WTC11 (cell line): ENCODE measurements around the gene GIPC2. TPM values are rescaled to one million over a fixed set of nuclear protein-coding genes. Genes with fewer than 3 reads are reported as not detected.

Experiments
- ATAC-seq: fragments of 200-7000 bp; cut with Tn5 transposase; 2 replicates; pipeline ENCODE4 v1.10.0; 2021; ENCODE audit warnings: mild to moderate bottlenecking, moderate library complexity
- CTCF ChIA-PET: fragments of 300-600 bp; sonication (Branson Sonifier 250); formaldehyde crosslinking; loops from one replicate; lab custom pipeline; 2021; ENCODE audit warnings: antibody characterized with exemption; lab: Charles Lee
- POLR2A ChIA-PET: fragments of 350-600 bp; sonication (Branson Sonifier 250); formaldehyde crosslinking; loops from one replicate; lab custom pipeline; 2021; ENCODE audit warnings: antibody characterized with exemption; lab: Charles Lee
- DNase-seq: peaks from one replicate; pipeline ENCODE4 v3.0.0; 2021; ENCODE audit warnings: low spot score
- H3K27ac Mint-ChIP-seq: 2 replicates; pipeline ENCODE4 v1.8.0; 2021; ENCODE audit warnings: mixed read lengths
- H3K27me3 Mint-ChIP-seq: 2 replicates; pipeline ENCODE4 v1.8.0; 2021; ENCODE audit warnings: low read depth, mild to moderate bottlenecking, moderate library complexity, mixed read lengths
- H3K36me3 Mint-ChIP-seq: 2 replicates; pipeline ENCODE4 v1.8.0; 2021; ENCODE audit warnings: mixed read lengths
- H3K4me1 Mint-ChIP-seq: 2 replicates; pipeline ENCODE4 v1.8.0; 2022; ENCODE audit warnings: mixed read lengths
- H3K4me3 Mint-ChIP-seq: 2 replicates; pipeline ENCODE4 v1.8.0; 2021; ENCODE audit warnings: mild to moderate bottlenecking, moderate library complexity, mixed read lengths
- H3K9me3 Mint-ChIP-seq: 2 replicates; pipeline ENCODE4 v1.8.0; 2021; ENCODE audit warnings: mixed read lengths
- ATF1 ChIP-seq: sonication (generic); formaldehyde crosslinking; IDR thresholded peaks from 2 replicates; pipeline ENCODE4 v1.8.1; 2023; ENCODE audit warnings: mild to moderate bottlenecking, moderate library complexity, missing genetic modification reagents
- CBFB ChIP-seq: sonication (generic); formaldehyde crosslinking; IDR thresholded peaks from 2 replicates; pipeline ENCODE4 v1.8.1; 2022; ENCODE audit warnings: mild to moderate bottlenecking, low read depth, missing genetic modification reagents
- ESRRA ChIP-seq: sonication (generic); formaldehyde crosslinking; IDR thresholded peaks from 2 replicates; pipeline ENCODE4 v1.8.1; 2022; ENCODE audit warnings: mild to moderate bottlenecking, missing genetic modification reagents, borderline replicate concordance
- HMGA2 ChIP-seq: fragments of 250-450 bp; sonication (Bioruptor Pico); IDR thresholded peaks from 2 replicates; pipeline ENCODE4 v1.4.0; 2021; ENCODE audit warnings: mild to moderate bottlenecking, moderate library complexity
- MXD4 ChIP-seq: fragments of 250-450 bp; sonication (Bioruptor Pico); IDR thresholded peaks from 2 replicates; pipeline ENCODE4 v1.8.0; 2021; ENCODE audit warnings: mild to moderate bottlenecking, moderate library complexity, borderline replicate concordance
- NFE2L1 ChIP-seq: sonication (generic); formaldehyde crosslinking; IDR thresholded peaks from 2 replicates; pipeline ENCODE4 v1.8.1; 2023; ENCODE audit warnings: missing genetic modification reagents
- NR2C2 ChIP-seq: sonication (generic); formaldehyde crosslinking; IDR thresholded peaks from 2 replicates; pipeline ENCODE4 v1.8.0; 2022; ENCODE audit warnings: mild to moderate bottlenecking, missing genetic modification reagents
- NR3C1 ChIP-seq: sonication (generic); formaldehyde crosslinking; conservative IDR thresholded peaks from 2 replicates; pipeline ENCODE4 v1.8.1; 2023; ENCODE audit warnings: low read depth, mild to moderate bottlenecking, missing genetic modification reagents
- PRRX2 ChIP-seq: fragments of 250-450 bp; sonication (Bioruptor Pico); IDR thresholded peaks from 2 replicates; pipeline ENCODE4 v1.8.0; 2021; ENCODE audit warnings: mild to moderate bottlenecking
- SMAD4 ChIP-seq: sonication (generic); formaldehyde crosslinking; IDR thresholded peaks from 2 replicates; pipeline ENCODE4 v1.8.0; 2022; ENCODE audit warnings: mild to moderate bottlenecking, missing genetic modification reagents
- SOX15 ChIP-seq: fragments of 250-450 bp; sonication (Bioruptor Pico); IDR thresholded peaks from 2 replicates; pipeline ENCODE4 v1.9.0; 2021; ENCODE audit warnings: mild to moderate bottlenecking
- SP1 ChIP-seq: sonication (generic); formaldehyde crosslinking; conservative IDR thresholded peaks from 2 replicates; pipeline ENCODE4 v1.8.1; 2022; ENCODE audit warnings: missing genetic modification reagents
- TEAD4 ChIP-seq: sonication (generic); formaldehyde crosslinking; IDR thresholded peaks from 2 replicates; pipeline ENCODE4 v1.8.0; 2022; ENCODE audit warnings: mild to moderate bottlenecking, missing genetic modification reagents
- ZNF263 ChIP-seq: sonication (generic); formaldehyde crosslinking; IDR thresholded peaks from 2 replicates; pipeline ENCODE4 v1.8.1; 2022; ENCODE audit warnings: low read depth, mild to moderate bottlenecking, moderate library complexity, missing genetic modification reagents
- ZNF416 ChIP-seq: fragments of 250-450 bp; sonication (Bioruptor Pico); IDR thresholded peaks from 2 replicates; pipeline ENCODE4 v1.9.0; 2021; ENCODE audit warnings: mild to moderate bottlenecking, inconsistent platforms
- total RNA-seq: library from RNA; stranded (reverse); gene quantifications from 3 replicates; pipeline ENCODE4 v1.2.3, GENCODE V29; 2021
- TF ChIP-seq, protein P1 (sequence below): sonication (generic); formaldehyde crosslinking; IDR thresholded peaks from 2 replicates; pipeline ENCODE4 v1.8.1; 2023; ENCODE audit warnings: mild to moderate bottlenecking, missing genetic modification reagents, moderate library complexity
- TF ChIP-seq, protein P2 (sequence below): sonication (generic); formaldehyde crosslinking; IDR thresholded peaks from 2 replicates; pipeline ENCODE4 v1.8.1; 2022; ENCODE audit warnings: mild to moderate bottlenecking, moderate library complexity, missing genetic modification reagents
- TF ChIP-seq, protein P3 (sequence below): fragments of 250-450 bp; sonication (Bioruptor Pico); IDR thresholded peaks from 2 replicates; pipeline ENCODE4 v1.9.0; 2021; ENCODE audit warnings: moderate library complexity, mild to moderate bottlenecking, inconsistent platforms, borderline replicate concordance
- TF ChIP-seq, protein P4 (sequence below): sonication (generic); formaldehyde crosslinking; IDR thresholded peaks from 2 replicates; pipeline ENCODE4 v1.8.0; 2022; ENCODE audit warnings: mild to moderate bottlenecking, missing genetic modification reagents
- TF ChIP-seq, protein P5 (sequence below): fragments of 250-450 bp; sonication (Bioruptor Pico); IDR thresholded peaks from 2 replicates; pipeline ENCODE4 v1.9.0; 2021; ENCODE audit warnings: mild to moderate bottlenecking
- TF ChIP-seq, protein P6 (sequence below): fragments of 250-450 bp; sonication (Bioruptor Pico); IDR thresholded peaks from 2 replicates; pipeline ENCODE4 v1.9.0; 2021; ENCODE audit warnings: mild to moderate bottlenecking
- TF ChIP-seq, protein P7 (sequence below): sonication (generic); formaldehyde crosslinking; IDR thresholded peaks from 2 replicates; pipeline ENCODE4 v1.8.1; 2022; ENCODE audit warnings: low read depth, mild to moderate bottlenecking, moderate library complexity, missing genetic modification reagents, borderline replicate concordance

Gene GIPC2
- total RNA-seq, 1 experiment from 2014 or later: 0.83 TPM

DNA sequence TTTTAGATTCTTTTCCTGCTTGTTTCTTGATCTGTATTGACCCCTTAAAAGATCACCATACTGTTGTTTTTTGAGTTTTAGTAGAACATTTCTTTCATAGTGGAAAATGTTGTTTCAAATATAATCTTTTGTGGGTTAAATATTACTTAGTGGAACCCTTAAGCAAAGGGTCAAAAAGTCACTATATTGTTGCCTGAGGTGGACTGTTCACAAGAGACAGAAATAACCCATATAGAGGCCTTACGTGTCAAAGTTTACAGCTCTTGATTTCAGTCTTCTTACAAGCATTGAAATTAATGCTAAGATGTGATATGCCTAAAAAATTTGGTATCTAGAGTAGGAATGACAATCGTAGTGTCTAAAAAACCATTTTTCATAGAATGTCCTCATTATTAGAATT lies 34.7 kb upstream of the GIPC2 start:
- no peak for DNase-seq
- Mint-ChIP-seq H3K27ac (no peak overlapping the region), H3K9me3 (no peaks in the 10 kb centered on the region), H3K4me3 (no peak overlapping the region)
- no peak for ATAC-seq
- TF ChIP-seq, protein P1, sequence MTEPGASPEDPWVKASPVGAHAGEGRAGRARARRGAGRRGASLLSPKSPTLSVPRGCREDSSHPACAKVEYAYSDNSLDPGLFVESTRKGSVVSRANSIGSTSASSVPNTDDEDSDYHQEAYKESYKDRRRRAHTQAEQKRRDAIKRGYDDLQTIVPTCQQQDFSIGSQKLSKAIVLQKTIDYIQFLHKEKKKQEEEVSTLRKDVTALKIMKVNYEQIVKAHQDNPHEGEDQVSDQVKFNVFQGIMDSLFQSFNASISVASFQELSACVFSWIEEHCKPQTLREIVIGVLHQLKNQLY (CRISPR knock-in tag): no peak
- TF ChIP-seq SOX15 (CRISPR knock-in tag): no peak
- TF ChIP-seq, all 79 proteins: peak for 0
- Mint-ChIP-seq H3K36me3 (0 out of 2 replicates have a peak, but pooled peaks cover 3% of the 10 kb centered on the region), H3K27me3 (no peaks in the 10 kb centered on the region), H3K4me1 (peaks cover 9% of the 10 kb centered on the region)
- ChIA-PET POLR2A (no interaction called here), CTCF (no interaction called here)

DNA sequence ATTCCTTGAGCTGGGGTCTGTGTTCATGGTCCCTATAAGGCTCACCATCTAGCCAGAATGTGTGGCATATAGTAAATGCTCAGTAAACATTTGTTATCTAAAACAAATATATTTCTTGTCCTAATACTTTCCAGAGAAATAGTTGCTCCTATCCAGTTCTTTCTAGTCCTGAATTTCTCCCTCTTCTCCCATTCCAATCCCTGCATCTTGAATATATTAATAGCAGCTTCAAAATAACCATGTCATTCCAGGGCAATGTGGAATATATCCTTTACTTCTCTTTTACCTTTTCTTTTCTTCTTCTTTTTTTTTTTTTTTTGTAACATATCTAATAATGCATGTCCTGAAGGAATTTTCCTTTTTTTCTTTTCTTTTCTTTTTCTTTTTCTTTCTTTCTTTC lies 30.6 kb upstream of the GIPC2 start:
- Mint-ChIP-seq H3K4me3 (no peak overlapping the region), H3K27ac (no peak overlapping the region), H3K27me3 (no peaks in the 10 kb centered on the region), H3K36me3 (0 out of 2 replicates have a peak, but pooled peaks cover 3% of the 10 kb centered on the region), H3K4me1 (no peaks in the 10 kb centered on the region), H3K9me3 (no peaks in the 10 kb centered on the region)
- ATAC-seq (no peak), DNase-seq (no peak)
- ChIA-PET POLR2A (interaction anchor here (0.7 kb wide), 1 partner anchor 207 kb away, joined by 3 read pairs; no protein-coding TSS in a partner anchor), CTCF (no interaction called here)
- TF ChIP-seq, protein P2, sequence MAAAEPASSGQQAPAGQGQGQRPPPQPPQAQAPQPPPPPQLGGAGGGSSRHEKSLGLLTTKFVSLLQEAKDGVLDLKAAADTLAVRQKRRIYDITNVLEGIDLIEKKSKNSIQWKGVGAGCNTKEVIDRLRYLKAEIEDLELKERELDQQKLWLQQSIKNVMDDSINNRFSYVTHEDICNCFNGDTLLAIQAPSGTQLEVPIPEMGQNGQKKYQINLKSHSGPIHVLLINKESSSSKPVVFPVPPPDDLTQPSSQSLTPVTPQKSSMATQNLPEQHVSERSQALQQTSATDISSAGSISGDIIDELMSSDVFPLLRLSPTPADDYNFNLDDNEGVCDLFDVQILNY (CRISPR knock-in tag): no peak
- TF ChIP-seq ATF1 (CRISPR knock-in tag) (no peak), TEAD4 (no peak), NR3C1 (CRISPR knock-in tag) (no peak), CBFB (CRISPR knock-in tag) (no peak), ZNF416 (CRISPR knock-in tag) (no peak), ZNF263 (no peak), NFE2L1 (CRISPR knock-in tag) (no peak), PRRX2 (CRISPR knock-in tag) (no peak), MXD4 (CRISPR knock-in tag) (no peak), HMGA2 (CRISPR knock-in tag) (no peak), NR2C2 (CRISPR knock-in tag) (no peak), ESRRA (CRISPR knock-in tag) (no peak), SP1 (CRISPR knock-in tag) (no peak), SMAD4 (no peak)
- TF ChIP-seq, protein P3, sequence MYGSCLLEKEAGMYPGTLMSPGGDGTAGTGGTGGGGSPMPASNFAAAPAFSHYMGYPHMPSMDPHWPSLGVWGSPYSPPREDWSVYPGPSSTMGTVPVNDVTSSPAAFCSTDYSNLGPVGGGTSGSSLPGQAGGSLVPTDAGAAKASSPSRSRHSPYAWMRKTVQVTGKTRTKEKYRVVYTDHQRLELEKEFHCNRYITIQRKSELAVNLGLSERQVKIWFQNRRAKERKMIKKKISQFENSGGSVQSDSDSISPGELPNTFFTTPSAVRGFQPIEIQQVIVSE (CRISPR knock-in tag): no peak
- TF ChIP-seq, protein P4, sequence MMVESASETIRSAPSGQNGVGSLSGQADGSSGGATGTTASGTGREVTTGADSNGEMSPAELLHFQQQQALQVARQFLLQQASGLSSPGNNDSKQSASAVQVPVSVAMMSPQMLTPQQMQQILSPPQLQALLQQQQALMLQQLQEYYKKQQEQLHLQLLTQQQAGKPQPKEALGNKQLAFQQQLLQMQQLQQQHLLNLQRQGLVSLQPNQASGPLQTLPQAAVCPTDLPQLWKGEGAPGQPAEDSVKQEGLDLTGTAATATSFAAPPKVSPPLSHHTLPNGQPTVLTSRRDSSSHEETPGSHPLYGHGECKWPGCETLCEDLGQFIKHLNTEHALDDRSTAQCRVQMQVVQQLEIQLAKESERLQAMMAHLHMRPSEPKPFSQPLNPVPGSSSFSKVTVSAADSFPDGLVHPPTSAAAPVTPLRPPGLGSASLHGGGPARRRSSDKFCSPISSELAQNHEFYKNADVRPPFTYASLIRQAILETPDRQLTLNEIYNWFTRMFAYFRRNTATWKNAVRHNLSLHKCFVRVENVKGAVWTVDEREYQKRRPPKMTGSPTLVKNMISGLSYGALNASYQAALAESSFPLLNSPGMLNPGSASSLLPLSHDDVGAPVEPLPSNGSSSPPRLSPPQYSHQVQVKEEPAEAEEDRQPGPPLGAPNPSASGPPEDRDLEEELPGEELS: no peak
- TF ChIP-seq, protein P5, sequence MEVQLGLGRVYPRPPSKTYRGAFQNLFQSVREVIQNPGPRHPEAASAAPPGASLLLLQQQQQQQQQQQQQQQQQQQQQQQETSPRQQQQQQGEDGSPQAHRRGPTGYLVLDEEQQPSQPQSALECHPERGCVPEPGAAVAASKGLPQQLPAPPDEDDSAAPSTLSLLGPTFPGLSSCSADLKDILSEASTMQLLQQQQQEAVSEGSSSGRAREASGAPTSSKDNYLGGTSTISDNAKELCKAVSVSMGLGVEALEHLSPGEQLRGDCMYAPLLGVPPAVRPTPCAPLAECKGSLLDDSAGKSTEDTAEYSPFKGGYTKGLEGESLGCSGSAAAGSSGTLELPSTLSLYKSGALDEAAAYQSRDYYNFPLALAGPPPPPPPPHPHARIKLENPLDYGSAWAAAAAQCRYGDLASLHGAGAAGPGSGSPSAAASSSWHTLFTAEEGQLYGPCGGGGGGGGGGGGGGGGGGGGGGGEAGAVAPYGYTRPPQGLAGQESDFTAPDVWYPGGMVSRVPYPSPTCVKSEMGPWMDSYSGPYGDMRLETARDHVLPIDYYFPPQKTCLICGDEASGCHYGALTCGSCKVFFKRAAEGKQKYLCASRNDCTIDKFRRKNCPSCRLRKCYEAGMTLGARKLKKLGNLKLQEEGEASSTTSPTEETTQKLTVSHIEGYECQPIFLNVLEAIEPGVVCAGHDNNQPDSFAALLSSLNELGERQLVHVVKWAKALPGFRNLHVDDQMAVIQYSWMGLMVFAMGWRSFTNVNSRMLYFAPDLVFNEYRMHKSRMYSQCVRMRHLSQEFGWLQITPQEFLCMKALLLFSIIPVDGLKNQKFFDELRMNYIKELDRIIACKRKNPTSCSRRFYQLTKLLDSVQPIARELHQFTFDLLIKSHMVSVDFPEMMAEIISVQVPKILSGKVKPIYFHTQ (CRISPR knock-in tag): no peak
- TF ChIP-seq, protein P6, sequence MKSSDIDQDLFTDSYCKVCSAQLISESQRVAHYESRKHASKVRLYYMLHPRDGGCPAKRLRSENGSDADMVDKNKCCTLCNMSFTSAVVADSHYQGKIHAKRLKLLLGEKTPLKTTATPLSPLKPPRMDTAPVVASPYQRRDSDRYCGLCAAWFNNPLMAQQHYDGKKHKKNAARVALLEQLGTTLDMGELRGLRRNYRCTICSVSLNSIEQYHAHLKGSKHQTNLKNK (CRISPR knock-in tag): no peak
- TF ChIP-seq, protein P7, sequence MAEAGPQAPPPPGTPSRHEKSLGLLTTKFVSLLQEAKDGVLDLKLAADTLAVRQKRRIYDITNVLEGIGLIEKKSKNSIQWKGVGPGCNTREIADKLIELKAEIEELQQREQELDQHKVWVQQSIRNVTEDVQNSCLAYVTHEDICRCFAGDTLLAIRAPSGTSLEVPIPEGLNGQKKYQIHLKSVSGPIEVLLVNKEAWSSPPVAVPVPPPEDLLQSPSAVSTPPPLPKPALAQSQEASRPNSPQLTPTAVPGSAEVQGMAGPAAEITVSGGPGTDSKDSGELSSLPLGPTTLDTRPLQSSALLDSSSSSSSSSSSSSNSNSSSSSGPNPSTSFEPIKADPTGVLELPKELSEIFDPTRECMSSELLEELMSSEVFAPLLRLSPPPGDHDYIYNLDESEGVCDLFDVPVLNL: no peak
